Activated CD4-positive, CD25-positive, alpha-beta regulatory T cell treated with anti-CD3 and anti-CD28 coated beads, Interleukin-2, amount 50 U/mL, for 24 hours (primary cell): ENCODE results near the gene GAD1.

Source experiments
- ATAC-seq, 2 donors: fragments of 150-1000 bp; cut with Tn5 transposase; one replicate each; pipeline ENCODE4 v1.10.0; 2021; ENCODE audit warnings: mild to moderate bottlenecking in 1 of 2, moderate library complexity in 1 of 2

Gene GAD1

DNA sequence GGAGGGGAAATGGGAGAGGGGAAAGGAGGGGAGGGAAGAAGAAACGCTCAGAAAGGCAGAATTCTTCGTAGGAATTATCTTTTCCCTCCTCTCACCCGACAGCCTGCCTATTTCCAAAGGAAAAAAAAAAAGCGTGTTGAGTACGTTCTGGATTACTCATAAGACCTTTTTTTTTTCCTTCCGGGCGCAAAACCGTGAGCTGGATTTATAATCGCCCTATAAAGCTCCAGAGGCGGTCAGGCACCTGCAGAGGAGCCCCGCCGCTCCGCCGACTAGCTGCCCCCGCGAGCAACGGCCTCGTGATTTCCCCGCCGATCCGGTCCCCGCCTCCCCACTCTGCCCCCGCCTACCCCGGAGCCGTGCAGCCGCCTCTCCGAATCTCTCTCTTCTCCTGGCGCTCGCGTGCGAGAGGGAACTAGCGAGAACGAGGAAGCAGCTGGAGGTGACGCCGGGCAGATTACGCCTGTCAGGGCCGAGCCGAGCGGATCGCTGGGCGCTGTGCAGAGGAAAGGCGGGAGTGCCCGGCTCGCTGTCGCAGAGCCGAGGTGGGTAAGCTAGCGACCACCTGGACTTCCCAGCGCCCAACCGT is at the start of gene GAD1:
Gene GAD1, plus strand, starts transcription at position 384 of the 589 bp plus-strand sequence. CDS start 1,705 bp downstream, outside the sequence.
- peak; percentile 54 to 63 for ATAC-seq

DNA sequence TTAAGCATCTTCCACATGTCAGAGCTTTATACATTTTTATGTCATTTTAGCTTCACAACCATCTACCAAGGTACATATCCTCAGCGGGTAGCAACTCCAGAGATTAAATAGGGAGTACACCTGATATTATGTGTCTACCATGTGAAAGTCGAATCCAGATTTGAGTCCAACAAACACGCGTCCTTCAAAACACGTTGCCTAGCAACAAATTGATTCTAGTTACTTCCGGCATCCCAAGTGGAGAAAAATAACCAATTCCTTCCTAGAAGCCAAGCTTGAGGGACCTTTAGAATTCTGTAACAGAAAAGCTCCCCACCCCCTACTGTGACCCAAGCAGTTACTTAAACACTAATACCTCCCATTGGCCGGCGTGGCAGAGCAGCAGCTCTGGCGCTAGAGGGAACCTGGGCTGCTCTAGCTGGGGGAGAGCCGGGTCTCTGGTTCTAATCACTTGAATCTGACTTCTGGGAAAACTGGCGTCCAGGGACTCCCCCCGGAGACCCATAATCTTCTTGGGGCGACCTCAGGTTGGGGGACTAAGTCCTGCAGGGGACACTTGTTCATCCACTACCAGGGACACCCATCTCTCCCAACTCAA is 46.6 kb upstream of the GAD1 start, which contains the start of gene ERICH2:
Gene ERICH2, plus strand, starts transcription at position 371 of the 598 bp plus-strand sequence. CDS start 304 bp downstream, outside the sequence.
- peak; percentile 58 to 67 for ATAC-seq

DNA sequence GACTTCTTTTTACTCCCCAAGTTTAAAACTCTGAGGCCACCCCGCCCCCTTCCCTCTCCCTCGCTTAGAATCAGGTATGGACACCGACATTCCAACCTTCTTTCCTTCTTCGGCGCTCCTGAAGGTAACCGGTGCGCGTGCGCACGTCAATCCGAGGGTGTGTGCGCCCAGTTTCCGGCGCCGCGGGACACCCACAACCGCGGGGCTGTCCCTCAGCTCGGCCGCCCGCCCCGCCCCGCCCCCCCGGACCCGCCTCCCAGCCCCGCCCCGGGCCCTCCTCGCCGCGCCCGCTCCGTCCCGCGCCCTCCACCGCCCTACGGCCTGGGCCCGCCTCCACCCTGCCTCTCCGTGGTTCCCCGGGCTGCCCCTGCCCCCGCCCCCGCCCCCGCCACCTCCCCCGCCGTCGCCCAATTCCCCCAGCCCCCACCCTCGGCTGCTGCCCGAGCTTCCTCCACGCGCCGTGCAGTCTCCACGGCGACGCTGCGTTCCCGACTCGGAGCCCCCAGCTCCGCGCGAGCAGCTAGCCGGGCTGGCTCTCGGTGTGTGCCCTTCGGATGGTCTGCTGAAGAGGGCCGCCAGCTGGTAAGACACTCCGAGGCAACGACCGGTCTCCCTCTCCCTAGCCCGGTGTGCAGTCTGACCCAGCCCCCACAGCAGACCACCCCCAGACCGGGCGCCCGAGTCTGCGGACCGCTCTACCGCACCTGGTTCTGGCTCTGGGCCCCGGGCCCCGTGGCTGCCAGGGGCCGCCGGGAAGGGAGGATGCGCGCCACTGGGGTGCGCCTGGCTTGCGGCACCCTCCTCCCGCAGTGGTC is 45.9 kb upstream of the GAD1 start:
- peak; percentile 82 to 90 for ATAC-seq

DNA sequence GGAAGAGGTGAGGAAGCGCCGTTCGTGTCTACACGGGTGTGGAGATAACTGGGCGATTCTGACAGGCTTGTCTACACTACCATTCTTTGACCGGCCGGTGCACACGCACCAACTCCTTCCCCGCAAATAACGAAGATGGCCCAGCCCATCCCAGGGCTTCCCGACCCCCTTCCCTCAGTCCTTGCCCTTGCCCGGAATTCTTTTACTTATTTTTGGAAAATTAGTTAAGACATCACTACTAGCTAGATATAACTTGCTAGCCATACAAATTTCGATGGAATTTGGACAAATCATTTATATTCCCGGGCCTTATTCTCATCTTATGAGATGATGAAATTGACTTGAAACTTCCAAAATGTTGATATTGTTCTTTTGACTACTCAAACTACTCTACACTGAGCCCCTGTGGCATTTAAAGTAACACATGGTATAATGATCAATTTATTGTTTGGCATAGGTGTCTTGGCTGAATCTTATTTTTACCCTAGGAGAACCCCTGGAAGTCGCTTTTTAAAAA is 45.2 kb upstream of the GAD1 start:
- no peak for ATAC-seq

GRCh38 chr2:170772295-170772694 is 44.4 kb upstream of the GAD1 start:
- no peak for ATAC-seq

DNA sequence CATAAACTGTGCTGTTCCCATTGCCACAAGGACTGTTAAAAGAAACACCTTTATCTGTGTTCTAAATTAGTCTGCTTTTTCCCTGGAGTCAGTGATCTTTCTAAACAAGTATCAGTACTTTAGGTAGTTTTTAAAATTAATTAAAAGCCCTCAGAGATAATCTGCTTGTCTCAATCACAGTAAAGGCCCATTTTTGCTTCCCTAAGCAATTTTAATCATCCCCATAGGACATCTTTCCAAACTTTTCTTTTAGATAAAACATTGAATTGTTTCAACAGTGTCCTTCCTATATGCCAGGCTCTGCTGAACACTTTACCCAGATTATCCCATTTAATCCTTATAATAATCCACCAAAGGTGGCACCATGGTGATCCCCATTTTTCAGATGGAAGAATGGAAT is 42.6 kb upstream of the GAD1 start:
- no peak for ATAC-seq

DNA sequence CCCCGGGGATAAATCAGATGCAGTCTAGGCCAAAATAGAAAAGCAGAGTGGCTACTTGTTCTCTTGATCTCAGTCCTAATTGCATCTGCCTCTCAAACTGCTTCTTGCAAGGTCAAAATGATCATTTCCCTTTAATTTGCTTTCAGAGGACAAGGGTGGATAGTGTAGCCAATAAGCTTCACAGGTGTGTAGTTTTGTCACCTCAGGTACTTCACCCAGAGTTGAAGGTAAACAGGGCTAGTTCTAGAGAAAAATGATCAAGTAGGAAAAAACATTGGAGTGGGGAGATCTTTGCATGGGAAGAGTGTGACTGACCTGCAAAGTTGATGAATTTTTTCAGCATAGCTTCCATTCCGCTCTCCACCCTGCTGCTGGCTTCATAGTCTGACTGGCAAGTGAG is 37.8 kb upstream of the GAD1 start:
- no peak for ATAC-seq

GRCh38 chr2:170779304-170779703 is 37.4 kb upstream of the GAD1 start:
- no peak for ATAC-seq

- ATAC-seq = no peak
Measured at GRCh38 chr2:170782673-170783072, 34.0 kb upstream of the GAD1 start.

DNA sequence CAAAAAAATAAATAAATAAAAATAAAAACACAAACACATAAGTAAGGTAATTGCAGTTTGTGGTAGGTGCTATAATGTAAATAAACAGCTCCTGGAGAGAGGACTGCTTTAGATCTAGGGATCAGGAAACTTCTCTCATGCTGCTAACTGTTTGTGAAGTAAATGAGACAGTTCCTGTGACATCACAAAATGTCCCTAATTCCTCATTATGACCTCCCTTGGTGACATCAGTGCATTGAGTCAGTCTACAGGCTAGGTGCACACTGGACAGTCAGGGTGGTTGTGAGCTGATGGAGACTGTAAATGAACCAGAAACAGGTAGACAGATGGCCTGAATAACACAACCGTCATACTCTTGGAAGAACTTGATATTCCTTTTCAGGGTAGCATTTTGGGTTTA is 33.1 kb upstream of the GAD1 start:
- ATAC-seq = no peak

DNA sequence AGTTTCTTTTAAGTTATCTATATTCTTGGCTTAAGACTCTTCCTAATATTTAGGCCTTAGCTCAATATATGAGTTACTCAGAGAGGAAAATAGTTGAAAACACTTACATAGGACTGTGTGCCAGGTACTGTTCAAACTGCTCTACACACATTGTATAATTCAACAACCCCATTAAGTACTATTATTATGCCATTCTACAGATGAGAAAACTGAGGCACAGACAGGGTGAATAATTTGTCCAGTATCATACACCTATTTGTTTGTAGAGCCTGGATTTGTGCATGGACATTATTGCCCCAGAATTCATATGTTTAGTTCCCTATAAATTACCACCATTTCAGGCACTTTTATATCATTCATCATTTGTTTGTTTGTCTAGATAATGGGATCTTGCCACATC is 17.7 kb upstream of the GAD1 start:
- ATAC-seq = no peak

GRCh38 chr2:170806548-170806947 is 10.1 kb upstream of the GAD1 start:
- no peak for ATAC-seq

- no peak for ATAC-seq
Measured at GRCh38 chr2:170812710-170813600, 3.7 kb upstream of the GAD1 start.

- ATAC-seq = no peak
Measured at GRCh38 chr2:170813611-170814532, 2.8 kb upstream of the GAD1 start.

GRCh38 chr2:170814533-170815230 is 2.0 kb upstream of the GAD1 start:
- no peak for ATAC-seq

DNA sequence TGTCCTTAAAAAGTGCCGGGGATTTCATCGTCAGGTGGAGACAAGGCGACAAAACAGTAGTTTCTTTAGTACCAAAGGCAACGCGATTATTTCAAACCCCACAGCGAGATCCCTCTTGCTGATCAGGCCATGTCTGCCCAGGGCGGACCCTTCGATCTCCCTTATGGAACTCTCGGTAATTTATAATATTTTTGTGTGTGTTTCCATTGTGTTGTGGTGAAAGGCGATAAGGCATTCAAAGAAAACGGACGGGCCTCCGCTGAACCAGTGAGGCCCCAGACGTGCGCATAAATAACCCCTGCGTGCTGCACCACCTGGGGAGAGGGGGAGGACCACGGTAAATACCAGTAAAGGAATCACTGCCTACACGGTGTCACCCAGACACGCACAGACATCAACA is 1.4 kb upstream of the GAD1 start:
- ATAC-seq = no peak

DNA sequence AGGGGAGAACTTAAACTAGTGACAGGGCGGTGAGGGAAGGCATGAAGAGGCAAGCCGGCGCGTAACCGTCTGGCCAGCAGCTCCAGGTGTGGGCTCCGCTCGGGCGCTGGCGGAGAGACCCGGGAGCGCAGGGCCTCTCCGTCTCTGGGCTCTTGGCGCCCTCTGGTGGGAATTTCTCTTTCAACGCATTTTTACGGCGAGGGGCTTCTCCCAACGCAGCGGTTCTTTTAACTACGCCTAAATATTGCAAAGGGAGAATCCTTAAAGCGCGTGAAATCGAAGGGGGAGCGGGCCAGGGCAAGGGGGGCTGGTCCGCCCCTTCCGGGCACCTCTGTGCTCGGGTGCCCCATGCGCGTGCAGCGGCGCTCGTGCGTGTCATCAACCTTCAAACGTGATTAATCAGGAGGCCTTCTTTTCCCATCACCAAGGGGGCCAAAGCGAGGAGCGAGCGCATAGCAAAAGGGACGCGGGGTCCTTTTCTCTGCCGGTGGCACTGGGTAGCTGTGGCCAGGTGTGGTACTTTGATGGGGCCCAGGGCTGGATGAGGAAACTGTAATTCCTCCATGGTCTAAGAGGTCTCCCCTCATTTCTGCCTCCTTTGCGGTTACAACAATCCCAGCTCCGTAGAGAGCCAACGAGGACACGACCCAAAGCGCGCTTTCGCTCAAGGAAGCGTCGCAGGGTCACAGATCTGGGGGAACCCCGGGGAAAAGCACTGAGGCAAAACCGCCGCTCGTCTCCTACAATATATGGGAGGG is 762 bp upstream of the GAD1 start:
- peak; percentile 51 to 61 for ATAC-seq

DNA sequence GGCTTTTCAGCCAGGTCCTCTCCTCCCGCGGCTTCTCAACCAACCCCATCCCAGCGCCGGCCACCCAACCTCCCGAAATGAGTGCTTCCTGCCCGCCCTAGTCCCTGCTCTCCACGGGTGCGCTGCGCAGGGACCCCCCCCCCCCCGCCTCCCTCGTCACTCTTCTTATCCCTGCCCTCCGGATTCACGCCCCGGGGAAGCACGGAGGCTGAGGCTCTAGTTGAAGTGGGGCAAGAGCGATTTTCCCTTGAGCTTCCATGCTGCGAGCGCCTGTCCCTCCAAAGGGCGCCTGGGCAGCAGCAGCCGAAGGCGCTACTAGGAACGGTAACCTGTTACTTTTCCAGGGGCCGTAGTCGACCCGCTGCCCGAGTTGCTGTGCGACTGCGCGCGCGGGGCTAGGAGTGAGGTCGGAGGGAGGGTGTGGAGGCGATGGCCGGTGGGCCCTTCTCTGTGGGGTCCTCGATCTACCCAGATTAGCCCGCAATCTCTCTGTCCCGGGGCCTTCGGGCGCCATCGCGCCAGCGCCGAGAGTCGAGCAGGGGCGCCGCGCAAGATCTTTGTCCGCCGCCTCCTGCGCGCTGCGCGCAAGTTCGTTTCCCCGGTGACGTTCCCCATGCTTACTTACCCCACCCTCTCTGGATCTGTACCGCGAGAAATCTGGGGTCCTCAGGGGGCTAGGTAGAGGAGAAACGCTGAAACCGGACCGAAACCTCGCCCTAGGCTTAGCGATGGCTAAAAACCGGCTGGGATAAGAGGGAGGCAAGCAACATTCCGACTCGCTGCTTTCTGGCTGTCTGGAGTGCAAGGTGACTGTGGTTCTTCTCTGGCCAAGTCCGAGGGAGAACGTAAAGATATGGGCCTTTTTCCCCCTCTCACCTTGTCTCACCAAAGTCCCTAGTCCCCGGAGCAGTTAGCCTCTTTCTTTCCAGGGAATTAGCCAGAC is 677 bp downstream of the GAD1 start:
- ATAC-seq = no peak
